Kidney (tissue), 14 donors: ENCODE measurements around the gene IL17REL. TPM values are rescaled to one million over a fixed set of nuclear protein-coding genes. Genes with fewer than 3 reads are reported as not detected.
A peak's percentile ranks its signal among the peaks of the same experiment; 100 is the strongest.

Experiments used
- DNase-seq, 5 donors: peaks; one replicate each; pipeline ENCODE4 v3.0.0-alpha.2; 2013 to 2020
- FAIRE-seq: peaks from 2 replicates; lab custom pipeline; 2012; peaks lifted over from hg19 to GRCh38; lab: Jason Lieb, UNC
- H3K27ac ChIP-seq, 2 donors: one replicate each; pipeline ENCODE4 v1.7.0; 2013; ENCODE audit warnings: low read depth in 2 of 2, low read length in 2 of 2, inconsistent platforms in 1 of 2
- H3K27me3 ChIP-seq: one replicate; pipeline ENCODE4 v1.7.1; 2013; ENCODE audit warnings: low read length, inconsistent platforms; ENCODE audit not compliant: control insufficient read depth, insufficient read depth
- H3K36me3 ChIP-seq, 3 donors: one replicate each; pipeline versions ENCODE4 v1.7.0 to v1.7.1; 2013; ENCODE audit warnings: low read length in 3 of 3, control low read depth in 1 of 3, inconsistent platforms in 1 of 3; ENCODE audit not compliant: insufficient read depth in 3 of 3, control insufficient read depth in 2 of 3
- H3K4me1 ChIP-seq, 3 donors: one replicate each; pipeline versions ENCODE4 v1.7.0 to v1.7.1; 2013; ENCODE audit warnings: low read length in 3 of 3, inconsistent platforms in 1 of 3, low read depth in 1 of 3; ENCODE audit not compliant: control insufficient read depth in 2 of 3, insufficient read depth in 2 of 3
- H3K4me3 ChIP-seq, 3 donors: one replicate each; pipeline versions ENCODE4 v1.7.0 to v1.8.1; 2013; ENCODE audit warnings: low read length in 3 of 3, control low read depth in 1 of 3, inconsistent platforms in 1 of 3
- H3K9ac ChIP-seq, 3 donors: one replicate each; pipeline versions ENCODE4 v1.7.0 to v1.7.1; 2013; ENCODE audit warnings: low read length in 3 of 3, control low read depth in 1 of 3, inconsistent platforms in 1 of 3
- H3K9me3 ChIP-seq, 3 donors: one replicate each; pipeline versions ENCODE4 v1.7.0 to v1.7.1; 2013; ENCODE audit warnings: low read length in 3 of 3, control low read depth in 1 of 3, inconsistent platforms in 1 of 3; ENCODE audit not compliant: control insufficient read depth in 2 of 3, insufficient read depth in 1 of 3
- CTCF ChIP-seq: IDR thresholded peaks from 3 replicates; pipeline ENCODE4 v1.5.1; 2012; ENCODE audit warnings: mild to moderate bottlenecking, moderate library complexity, borderline replicate concordance; ENCODE audit not compliant: insufficient read depth; ENCODE audit errors: extremely low read depth
- intact Hi-C: fragments of 100-400 bp; cut with DNase I; formaldehyde crosslinking; loops from one replicate; pipeline ENCODE4 v1.11.1; 2022
- polyA plus RNA-seq: library from polyadenylated mRNA; stranded (reverse); fragments of 350-450 nt; fragmentation: Illumina TruSeq; extraction: RNeasy Lipid Tissue Mini Kit (QIAGEN cat#74804); gene quantifications from one replicate; pipeline ENCODE4 v1.2.3, GENCODE V29; 2014; ENCODE audit warnings: low read depth, low replicate concordance; ENCODE audit not compliant: insufficient read depth
- total RNA-seq: library from RNA; stranded (reverse); fragmentation: NEBNext Ultra II Directional; extraction: Animal tissue kit (Norgen Biotek cat#: 25700); gene quantifications from one replicate; pipeline ENCODE4 v1.2.1, GENCODE V29; 2021
- donor health status: control.
- donor health status: control.
- donor health status: control.
- donor health status: control.
- donor health status: control.
- donor health status: DM: yes; HTN: yes; CAD: no.
- donor health status: Normal renal cell carcinoma (clear cell type).

IL17REL gene
- total and polyA plus RNA-seq, 2 donors from 2014 or later, result 0.16 TPM; not detected in 1

GRCh38 chr22:50039669-50040443 is 27.3 kb upstream of the IL17REL start:
- peak in 1 of 5 donors; percentile 61 for DNase-seq
- no peaks in the 10 kb centered on the region for H3K4me1 ChIP-seq
- H3K9me3 ChIP-seq, result peaks cover 0 to 4% (median 0%) of the 10 kb centered on the region in 3 donors
- no peaks in the 10 kb centered on the region for H3K36me3 ChIP-seq
- H3K4me3 ChIP-seq, result no peak overlapping the region
- H3K9ac ChIP-seq, result no peak overlapping the region
- no peak for FAIRE-seq
- TF ChIP-seq CTCF, result no peak
- no peaks in the 10 kb centered on the region for H3K27me3 ChIP-seq
- no peak overlapping the region for H3K27ac ChIP-seq
- intact Hi-C loops, result no loop called here

GRCh38 chr22:50035976-50036724 is 23.6 kb upstream of the IL17REL start:
- Histone ChIP-seq H3K27me3 (no peaks in the 10 kb centered on the region), H3K4me3 (no peak overlapping the region), H3K4me1 (no peaks in the 10 kb centered on the region), H3K9me3 (peaks cover 0 to 4% (median 0%) of the 10 kb centered on the region in 3 donors), H3K36me3 (no peaks in the 10 kb centered on the region), H3K27ac (no peak overlapping the region), H3K9ac (no peak overlapping the region)
- TF ChIP-seq CTCF, result no peak
- intact Hi-C loops, result no loop called here
- FAIRE-seq (no peak), DNase-seq (peak in 2 of 5 donors; percentile 29 to 64)

- DNase-seq (peak in 2 of 5 donors; percentile 33 to 61), FAIRE-seq (no peak)
- Histone ChIP-seq H3K27me3 (no peaks in the 10 kb centered on the region), H3K36me3 (no peaks in the 10 kb centered on the region), H3K9me3 (peaks cover 0 to 4% (median 0%) of the 10 kb centered on the region in 3 donors), H3K9ac (no peak overlapping the region), H3K4me1 (no peaks in the 10 kb centered on the region), H3K4me3 (no peak overlapping the region), H3K27ac (no peak overlapping the region)
- intact Hi-C loops, result no loop called here
- no peak for TF ChIP-seq CTCF
Measured at GRCh38 chr22:50035131-50035881, 22.7 kb upstream of the IL17REL start.
